Effector CD8-positive, alpha-beta T cell (primary cell): Measurements from ENCODE around the gene CNTRL.
"Not testable (repeated sequence)": the region's sequence is repeated elsewhere in the genome, so short reads cannot be mapped to it uniquely, and the experiment has no call there.

Source experiments
- DNase-seq: peaks from one replicate; lab custom pipeline; 2025; lab: John Stamatoyannopoulos, UW
- total RNA-seq, 4 experiments: gene quantifications; one replicate each; lab custom pipeline; 2026; lab: John Stamatoyannopoulos, UW

The CNTRL gene, protein sequence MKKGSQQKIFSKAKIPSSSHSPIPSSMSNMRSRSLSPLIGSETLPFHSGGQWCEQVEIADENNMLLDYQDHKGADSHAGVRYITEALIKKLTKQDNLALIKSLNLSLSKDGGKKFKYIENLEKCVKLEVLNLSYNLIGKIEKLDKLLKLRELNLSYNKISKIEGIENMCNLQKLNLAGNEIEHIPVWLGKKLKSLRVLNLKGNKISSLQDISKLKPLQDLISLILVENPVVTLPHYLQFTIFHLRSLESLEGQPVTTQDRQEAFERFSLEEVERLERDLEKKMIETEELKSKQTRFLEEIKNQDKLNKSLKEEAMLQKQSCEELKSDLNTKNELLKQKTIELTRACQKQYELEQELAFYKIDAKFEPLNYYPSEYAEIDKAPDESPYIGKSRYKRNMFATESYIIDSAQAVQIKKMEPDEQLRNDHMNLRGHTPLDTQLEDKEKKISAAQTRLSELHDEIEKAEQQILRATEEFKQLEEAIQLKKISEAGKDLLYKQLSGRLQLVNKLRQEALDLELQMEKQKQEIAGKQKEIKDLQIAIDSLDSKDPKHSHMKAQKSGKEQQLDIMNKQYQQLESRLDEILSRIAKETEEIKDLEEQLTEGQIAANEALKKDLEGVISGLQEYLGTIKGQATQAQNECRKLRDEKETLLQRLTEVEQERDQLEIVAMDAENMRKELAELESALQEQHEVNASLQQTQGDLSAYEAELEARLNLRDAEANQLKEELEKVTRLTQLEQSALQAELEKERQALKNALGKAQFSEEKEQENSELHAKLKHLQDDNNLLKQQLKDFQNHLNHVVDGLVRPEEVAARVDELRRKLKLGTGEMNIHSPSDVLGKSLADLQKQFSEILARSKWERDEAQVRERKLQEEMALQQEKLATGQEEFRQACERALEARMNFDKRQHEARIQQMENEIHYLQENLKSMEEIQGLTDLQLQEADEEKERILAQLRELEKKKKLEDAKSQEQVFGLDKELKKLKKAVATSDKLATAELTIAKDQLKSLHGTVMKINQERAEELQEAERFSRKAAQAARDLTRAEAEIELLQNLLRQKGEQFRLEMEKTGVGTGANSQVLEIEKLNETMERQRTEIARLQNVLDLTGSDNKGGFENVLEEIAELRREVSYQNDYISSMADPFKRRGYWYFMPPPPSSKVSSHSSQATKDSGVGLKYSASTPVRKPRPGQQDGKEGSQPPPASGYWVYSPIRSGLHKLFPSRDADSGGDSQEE (N-terminal part only)
- 215 to 346 (median 293) reads per million in 4 experiments for total RNA-seq

GRCh38 chr9:121074370-121075250, at the start of gene CNTRL:
CNTRL (plus strand) TSS chr9:121074955; CDS start chr9:121088327, 13,372 bp downstream.
- peak; percentile 77 for DNase-seq

GRCh38 chr9:121026260-121026691, 48.5 kb upstream of the CNTRL start:
- no peak for DNase-seq

- no peak for DNase-seq
These were observed 48.0 kb upstream of the CNTRL start for GRCh38 chr9:121026768-121027167.

DNA sequence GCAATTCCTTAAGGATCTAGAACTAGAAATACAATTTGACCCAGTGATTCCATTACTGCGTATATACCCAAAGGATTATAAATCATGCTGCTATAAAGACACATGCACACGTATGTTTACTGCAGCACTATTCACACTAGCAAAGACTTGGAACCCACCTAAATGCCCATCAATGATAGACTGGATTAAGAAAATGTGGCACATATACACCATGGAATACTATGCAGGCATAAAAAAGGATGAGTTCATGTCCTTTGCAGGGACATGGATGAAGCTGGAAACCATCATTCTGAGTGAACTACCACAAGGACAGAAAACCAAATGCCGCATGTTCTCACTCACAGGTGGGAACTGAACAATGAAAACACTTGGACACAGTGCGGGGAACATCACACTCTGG, 46.5 kb upstream of the CNTRL start:
- DNase-seq: not testable (repeated sequence)

- DNase-seq: no peak
These were observed 45.3 kb upstream of the CNTRL start for GRCh38 chr9:121029469-121029868.

DNA sequence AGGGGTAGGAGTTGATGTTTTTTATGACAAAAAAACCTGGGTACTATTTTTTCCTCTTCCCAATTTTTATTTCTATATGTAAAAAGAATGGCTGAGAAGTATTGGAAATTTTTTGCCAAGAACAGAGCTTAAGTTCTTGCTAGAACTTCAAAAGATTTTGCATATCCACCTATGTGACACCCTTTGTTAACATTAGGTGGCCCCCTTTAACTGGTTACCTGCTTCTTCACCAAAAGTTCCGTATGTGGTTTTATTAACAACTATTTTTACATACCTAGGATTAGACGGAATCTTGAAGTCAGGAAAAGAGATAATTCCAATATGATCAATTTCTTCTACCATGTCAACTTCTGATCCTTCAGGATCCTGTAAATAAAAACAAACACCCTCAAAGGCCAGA, 40.2 kb upstream of the CNTRL start:
- no peak for DNase-seq

DNA sequence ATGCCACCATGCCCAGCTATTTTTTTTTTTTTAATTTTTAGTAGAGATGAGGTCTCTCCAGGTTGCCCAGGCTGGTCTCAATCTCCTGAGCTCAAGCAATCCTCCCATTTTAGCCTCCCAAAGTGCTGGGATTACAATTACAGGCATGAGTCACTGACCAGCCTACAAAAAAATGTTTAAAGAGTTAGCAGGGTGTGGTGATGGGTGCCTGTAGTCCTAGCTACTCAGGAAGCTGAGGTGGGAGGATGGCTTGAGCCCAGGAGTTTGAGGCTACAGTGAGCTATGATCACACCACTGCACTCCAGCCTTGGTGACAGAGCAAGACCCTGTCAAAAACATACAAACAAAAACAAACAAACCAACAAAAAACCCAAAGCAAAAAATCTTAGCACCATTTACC, 39.0 kb upstream of the CNTRL start:
- DNase-seq: not testable (repeated sequence)

DNA sequence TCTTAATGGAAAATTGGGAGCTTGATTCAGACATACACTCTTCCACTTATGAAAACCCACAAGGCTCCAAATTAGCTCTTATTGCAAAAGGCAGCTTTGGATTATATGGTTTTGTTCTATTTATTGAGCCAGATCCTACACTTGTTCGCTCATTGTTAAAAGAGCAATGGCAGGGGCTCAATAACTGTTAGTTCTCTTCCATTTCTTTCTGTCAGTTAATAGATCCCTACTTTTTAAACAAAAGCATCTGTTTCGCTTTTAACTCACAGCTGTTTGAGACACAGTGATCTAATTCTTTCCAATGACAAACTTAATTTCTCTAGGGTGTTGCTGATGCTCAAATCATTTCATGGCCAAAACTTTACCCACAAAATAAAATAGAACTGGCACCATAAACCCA, 36.4 kb upstream of the CNTRL start:
- DNase-seq: no peak

DNA sequence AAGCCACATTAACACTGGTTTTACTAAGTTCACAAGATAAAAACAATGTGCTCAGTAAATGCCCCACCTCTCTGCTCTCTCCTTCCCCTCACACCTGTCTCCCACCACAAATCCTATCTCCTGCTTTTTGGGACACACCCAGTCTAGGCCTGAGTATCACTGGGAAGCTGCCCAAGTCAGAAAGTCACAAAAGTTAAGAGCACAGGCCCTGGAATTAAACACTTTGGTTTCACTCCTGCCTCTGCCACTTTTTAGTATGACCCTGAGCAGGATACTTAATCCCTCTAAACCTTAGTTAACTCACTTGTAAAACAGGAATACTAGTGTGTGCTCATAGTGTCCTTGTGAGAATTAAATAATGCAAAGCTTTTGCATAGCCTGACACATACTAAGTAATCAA, 36.0 kb upstream of the CNTRL start:
- no peak for DNase-seq

GRCh38 chr9:121048175-121048574, 26.6 kb upstream of the CNTRL start:
- no peak for DNase-seq

- DNase-seq: no peak
These were observed 26.1 kb upstream of the CNTRL start for GRCh38 chr9:121048618-121049017.

DNA sequence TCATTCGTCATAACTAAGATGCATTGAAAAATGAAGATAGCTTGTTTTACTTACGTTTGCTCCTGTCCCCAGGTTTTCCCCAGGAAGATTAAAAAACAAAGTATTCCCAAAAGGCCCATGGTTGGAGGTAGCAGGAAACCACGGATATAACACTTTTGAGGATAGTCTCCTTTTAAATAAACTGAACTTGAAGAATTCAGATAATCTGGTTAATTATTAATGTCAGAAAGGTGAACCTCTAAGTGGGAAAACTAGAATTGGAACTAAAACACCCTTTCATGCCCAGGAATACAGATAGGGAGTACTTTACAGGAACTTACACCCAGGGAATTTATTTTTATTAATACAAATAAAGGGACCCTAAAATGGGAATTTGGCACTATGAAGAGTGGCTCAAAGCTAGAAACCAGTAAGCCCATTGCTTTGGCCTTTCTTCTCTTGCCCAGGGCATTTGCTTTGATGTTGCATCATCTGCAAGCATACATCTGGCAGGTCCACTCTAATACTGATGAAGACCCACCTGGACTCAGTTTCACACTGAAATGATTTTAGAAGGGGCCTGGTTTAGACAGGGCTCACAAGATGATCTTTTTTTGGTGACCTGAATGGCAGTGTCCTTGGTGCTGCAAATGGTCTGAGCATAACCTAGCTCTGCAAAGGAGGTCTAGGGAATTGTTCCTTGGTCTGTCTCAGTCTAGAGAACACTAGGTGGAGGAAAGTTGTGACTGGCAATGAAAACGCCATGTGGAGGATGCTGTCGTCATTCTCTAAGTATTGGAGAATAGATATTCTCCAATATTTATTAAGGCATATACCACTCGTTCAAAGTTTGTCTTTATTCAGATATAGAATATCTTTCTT, 24.4 kb upstream of the CNTRL start, which contains the start of gene C5:
TSS of gene C5 (minus strand) at position 148 of the 861 bp plus-strand sequence. CDS start at position 119, 29 bp downstream.
- DNase-seq: no peak

GRCh38 chr9:121053544-121053943, 21.2 kb upstream of the CNTRL start:
- DNase-seq: no peak

GRCh38 chr9:121055642-121056143, 19.1 kb upstream of the CNTRL start:
- no peak for DNase-seq

DNA sequence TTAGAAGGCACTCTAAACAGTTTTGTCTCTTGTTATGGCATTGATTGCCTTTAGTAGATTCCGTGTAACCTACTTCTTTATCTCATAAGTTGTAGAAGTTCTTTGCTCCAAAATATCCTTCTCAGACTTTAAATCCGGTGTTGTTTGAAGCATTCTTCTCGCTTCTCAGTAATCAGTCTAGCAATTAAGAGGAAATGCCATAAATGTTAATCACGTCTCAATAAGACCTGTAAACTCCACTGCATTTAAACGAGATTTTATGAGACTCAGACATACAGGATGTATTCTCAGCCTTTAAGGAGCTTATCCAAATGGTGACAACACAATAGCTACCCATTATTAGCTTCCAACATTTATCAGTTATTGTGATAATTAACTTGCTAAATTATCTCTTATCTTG, 16.9 kb upstream of the CNTRL start:
- DNase-seq: no peak

- no peak for DNase-seq
These were observed 15.2 kb upstream of the CNTRL start for GRCh38 chr9:121059513-121059912.

DNA sequence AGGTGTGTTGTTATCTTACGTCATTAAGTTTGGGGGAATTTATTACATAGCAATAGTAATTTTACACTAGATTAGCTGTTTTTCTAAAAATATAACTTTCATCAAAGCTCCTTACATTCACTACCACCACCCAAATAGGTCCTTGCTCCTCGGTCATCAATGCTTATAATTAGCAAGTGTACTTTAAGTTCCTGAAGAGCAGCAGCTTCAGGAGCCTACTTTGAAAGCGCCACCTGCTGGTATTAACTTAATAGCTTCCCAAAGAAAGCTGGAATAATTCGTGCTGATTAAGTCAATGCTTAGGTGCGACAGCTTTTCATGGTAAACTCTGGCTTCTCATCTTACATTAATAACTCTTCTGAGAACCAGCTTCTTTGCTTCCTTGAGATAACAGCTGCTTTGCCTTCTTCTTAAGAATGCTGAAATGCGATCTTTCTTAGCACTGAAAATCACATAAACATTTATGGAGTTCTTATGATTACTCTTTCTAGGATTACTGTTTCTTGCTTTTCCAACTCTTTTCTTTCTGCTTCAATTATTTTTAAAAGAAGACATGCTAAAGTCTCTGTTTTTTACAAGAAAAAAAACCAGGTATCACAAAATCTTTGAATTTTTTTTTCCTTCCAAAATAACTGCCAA, 14.6 kb upstream of the CNTRL start:
- no peak for DNase-seq

DNA sequence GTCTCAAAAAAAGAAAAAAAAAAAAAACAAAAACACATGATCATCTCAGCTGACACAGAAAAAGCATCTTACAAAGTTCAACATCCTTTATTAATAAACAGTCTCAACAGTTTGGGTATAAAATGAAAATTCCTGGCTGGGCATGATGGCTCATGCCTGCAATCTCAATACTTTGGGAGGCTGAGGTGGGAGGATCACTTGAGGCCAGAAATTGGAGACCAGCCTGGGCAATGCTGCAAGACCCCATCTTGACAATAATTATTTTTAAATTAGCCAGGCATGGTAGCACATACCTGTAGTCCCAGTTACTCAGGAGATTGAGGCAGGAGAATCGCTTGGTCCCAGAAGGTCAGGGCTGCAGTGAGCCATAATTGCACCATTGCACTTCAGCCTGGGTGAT, 7.9 kb upstream of the CNTRL start:
- no peak for DNase-seq

DNA sequence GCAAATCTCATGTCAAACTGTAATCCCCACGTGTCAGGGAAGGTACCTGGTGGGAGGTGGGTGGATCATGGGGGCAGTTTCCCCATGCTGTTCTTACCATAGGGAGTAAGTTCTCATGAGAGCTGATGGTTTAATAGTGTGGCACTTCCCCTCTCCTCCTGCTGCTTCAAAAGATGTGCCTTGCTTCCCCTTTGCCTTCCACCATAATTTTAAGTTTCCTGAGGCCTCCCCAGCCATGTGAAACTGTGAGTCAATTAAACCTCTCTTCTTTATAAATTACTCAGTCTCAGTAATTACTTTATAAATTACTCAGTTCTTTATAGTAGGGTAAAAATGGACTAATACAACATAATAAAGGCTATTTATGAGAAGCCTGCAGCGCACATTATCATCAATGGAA, 7.1 kb upstream of the CNTRL start:
- no peak for DNase-seq
